A549 (cell line): ENCODE results near the gene TMEM223.

Experiments used
- CEBPB ChIP-seq, 2 experiments: fragments of >200 bp in 1 of 2; sonication (Bioruptor Twin) in 1 of 2; formaldehyde crosslinking in 1 of 2; IDR thresholded peaks; 2 replicates each; pipeline ENCODE4 v1.6.1; 2012 to 2016
- EP300 ChIP-seq, 2 experiments: fragments of >200 bp; sonication (Bioruptor Twin); formaldehyde crosslinking; IDR thresholded peaks; 2 replicates in 1 of 2; 3 replicates in 1 of 2; pipeline ENCODE4 v1.6.1; 2016 to 2017
- ESRRA ChIP-seq: fragments of 150-350 bp; IDR thresholded peaks from 2 replicates; pipeline ENCODE4 v1.6.1; 2014; ENCODE audit warnings: mild to moderate bottlenecking, low read length, borderline replicate concordance
- FOXS1 ChIP-seq: fragments of 250-450 bp; sonication (Bioruptor Pico); IDR thresholded peaks from 2 replicates; pipeline ENCODE4 v1.5.0; 2020; ENCODE audit warnings: mild to moderate bottlenecking, moderate library complexity
- KDM1A ChIP-seq: fragments of 200-600 bp; sonication (generic); IDR thresholded peaks from 2 replicates; pipeline ENCODE4 v1.6.1; 2016; ENCODE audit warnings: low read depth, mild to moderate bottlenecking
- NPAS2 ChIP-seq: fragments of 250-450 bp; sonication (Bioruptor Pico); IDR thresholded peaks from 2 replicates; pipeline ENCODE4 v1.8.0; 2022; ENCODE audit warnings: mild to moderate bottlenecking, moderate library complexity, borderline replicate concordance
- POLR2A ChIP-seq: IDR thresholded peaks from 2 replicates; pipeline ENCODE4 v1.6.1; 2012; ENCODE audit warnings: mild to moderate bottlenecking, low read length
- RNF2 ChIP-seq: fragments of 200-600 bp; sonication (generic); IDR thresholded peaks from 2 replicates; pipeline ENCODE4 v1.6.1; 2016; ENCODE audit warnings: low read depth, mild to moderate bottlenecking, antibody characterized with exemption, moderate library complexity, borderline replicate concordance
- SMC3 ChIP-seq: fragments of >200 bp; sonication (Bioruptor Twin); formaldehyde crosslinking; IDR thresholded peaks from 3 replicates; pipeline ENCODE4 v1.6.1; 2018; ENCODE audit warnings: inconsistent platforms
- TP53 ChIP-seq: fragments of 250-450 bp; sonication (Bioruptor Pico); IDR thresholded peaks from 2 replicates; pipeline ENCODE4 v1.5.0; 2021; ENCODE audit warnings: mild to moderate bottlenecking, moderate library complexity
- TF ChIP-seq, protein P1 (sequence below): fragments of >200 bp; sonication (Bioruptor Twin); formaldehyde crosslinking; IDR thresholded peaks from 3 replicates; pipeline ENCODE4 v1.5.1; 2016

GRCh38 chr11:62775646-62776045 lies 16.2 kb downstream of the TMEM223 start:
- TF ChIP-seq KDM1A (no peak), TP53 (CRISPR knock-in tag) (no peak), SMC3 (no peak), RNF2 (no peak), CEBPB (IDR thresholded peaks at IDR 0.05) (no peak), EP300 (IDR thresholded peaks at IDR 0.05) (no peak), ESRRA (no peak), NPAS2 (CRISPR knock-in tag) (no peak), FOXS1 (no peak), POLR2A (no peak)
- TF ChIP-seq, protein P1, sequence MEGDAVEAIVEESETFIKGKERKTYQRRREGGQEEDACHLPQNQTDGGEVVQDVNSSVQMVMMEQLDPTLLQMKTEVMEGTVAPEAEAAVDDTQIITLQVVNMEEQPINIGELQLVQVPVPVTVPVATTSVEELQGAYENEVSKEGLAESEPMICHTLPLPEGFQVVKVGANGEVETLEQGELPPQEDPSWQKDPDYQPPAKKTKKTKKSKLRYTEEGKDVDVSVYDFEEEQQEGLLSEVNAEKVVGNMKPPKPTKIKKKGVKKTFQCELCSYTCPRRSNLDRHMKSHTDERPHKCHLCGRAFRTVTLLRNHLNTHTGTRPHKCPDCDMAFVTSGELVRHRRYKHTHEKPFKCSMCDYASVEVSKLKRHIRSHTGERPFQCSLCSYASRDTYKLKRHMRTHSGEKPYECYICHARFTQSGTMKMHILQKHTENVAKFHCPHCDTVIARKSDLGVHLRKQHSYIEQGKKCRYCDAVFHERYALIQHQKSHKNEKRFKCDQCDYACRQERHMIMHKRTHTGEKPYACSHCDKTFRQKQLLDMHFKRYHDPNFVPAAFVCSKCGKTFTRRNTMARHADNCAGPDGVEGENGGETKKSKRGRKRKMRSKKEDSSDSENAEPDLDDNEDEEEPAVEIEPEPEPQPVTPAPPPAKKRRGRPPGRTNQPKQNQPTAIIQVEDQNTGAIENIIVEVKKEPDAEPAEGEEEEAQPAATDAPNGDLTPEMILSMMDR, result no peak
